ENCODE data around the gene TBC1D5. TPM values are rescaled to one million over a fixed set of nuclear protein-coding genes. Genes with fewer than 3 reads are reported as not detected.

TBC1D5 gene
- total RNA-seq, 1 experiment from 2014 or later = 26.1 TPM

DNA sequence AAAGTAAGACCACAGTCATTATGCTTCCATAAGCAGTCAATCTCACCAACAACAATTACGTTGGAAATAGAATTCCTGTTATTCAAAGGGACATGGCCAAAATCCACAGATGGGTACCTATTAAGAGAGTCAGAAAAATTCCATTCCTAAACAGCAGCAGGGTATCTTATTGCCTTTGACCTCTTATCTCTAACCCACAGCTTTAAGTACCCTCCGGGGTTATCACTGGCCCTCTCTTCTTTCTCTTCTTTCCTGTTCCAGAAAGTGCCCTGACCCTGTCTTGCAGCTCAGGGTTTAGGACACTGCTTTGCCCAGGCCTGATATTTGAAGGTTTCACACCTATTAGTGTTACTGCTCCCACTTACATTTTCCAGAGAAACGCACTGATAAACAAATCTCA is 428.7 kb downstream of the TBC1D5 start (continued):
- TF ChIP-seq, protein P1, sequence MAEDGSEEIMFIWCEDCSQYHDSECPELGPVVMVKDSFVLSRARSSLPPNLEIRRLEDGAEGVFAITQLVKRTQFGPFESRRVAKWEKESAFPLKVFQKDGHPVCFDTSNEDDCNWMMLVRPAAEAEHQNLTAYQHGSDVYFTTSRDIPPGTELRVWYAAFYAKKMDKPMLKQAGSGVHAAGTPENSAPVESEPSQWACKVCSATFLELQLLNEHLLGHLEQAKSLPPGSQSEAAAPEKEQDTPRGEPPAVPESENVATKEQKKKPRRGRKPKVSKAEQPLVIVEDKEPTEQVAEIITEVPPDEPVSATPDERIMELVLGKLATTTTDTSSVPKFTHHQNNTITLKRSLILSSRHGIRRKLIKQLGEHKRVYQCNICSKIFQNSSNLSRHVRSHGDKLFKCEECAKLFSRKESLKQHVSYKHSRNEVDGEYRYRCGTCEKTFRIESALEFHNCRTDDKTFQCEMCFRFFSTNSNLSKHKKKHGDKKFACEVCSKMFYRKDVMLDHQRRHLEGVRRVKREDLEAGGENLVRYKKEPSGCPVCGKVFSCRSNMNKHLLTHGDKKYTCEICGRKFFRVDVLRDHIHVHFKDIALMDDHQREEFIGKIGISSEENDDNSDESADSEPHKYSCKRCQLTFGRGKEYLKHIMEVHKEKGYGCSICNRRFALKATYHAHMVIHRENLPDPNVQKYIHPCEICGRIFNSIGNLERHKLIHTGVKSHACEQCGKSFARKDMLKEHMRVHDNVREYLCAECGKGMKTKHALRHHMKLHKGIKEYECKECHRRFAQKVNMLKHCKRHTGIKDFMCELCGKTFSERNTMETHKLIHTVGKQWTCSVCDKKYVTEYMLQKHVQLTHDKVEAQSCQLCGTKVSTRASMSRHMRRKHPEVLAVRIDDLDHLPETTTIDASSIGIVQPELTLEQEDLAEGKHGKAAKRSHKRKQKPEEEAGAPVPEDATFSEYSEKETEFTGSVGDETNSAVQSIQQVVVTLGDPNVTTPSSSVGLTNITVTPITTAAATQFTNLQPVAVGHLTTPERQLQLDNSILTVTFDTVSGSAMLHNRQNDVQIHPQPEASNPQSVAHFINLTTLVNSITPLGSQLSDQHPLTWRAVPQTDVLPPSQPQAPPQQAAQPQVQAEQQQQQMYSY (CRISPR knock-in tag; IDR thresholded peaks at IDR 0.05) = no peak
- TF ChIP-seq, protein P2, sequence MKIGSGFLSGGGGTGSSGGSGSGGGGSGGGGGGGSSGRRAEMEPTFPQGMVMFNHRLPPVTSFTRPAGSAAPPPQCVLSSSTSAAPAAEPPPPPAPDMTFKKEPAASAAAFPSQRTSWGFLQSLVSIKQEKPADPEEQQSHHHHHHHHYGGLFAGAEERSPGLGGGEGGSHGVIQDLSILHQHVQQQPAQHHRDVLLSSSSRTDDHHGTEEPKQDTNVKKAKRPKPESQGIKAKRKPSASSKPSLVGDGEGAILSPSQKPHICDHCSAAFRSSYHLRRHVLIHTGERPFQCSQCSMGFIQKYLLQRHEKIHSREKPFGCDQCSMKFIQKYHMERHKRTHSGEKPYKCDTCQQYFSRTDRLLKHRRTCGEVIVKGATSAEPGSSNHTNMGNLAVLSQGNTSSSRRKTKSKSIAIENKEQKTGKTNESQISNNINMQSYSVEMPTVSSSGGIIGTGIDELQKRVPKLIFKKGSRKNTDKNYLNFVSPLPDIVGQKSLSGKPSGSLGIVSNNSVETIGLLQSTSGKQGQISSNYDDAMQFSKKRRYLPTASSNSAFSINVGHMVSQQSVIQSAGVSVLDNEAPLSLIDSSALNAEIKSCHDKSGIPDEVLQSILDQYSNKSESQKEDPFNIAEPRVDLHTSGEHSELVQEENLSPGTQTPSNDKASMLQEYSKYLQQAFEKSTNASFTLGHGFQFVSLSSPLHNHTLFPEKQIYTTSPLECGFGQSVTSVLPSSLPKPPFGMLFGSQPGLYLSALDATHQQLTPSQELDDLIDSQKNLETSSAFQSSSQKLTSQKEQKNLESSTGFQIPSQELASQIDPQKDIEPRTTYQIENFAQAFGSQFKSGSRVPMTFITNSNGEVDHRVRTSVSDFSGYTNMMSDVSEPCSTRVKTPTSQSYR (CRISPR knock-in tag; IDR thresholded peaks at IDR 0.05) = no peak

DNA sequence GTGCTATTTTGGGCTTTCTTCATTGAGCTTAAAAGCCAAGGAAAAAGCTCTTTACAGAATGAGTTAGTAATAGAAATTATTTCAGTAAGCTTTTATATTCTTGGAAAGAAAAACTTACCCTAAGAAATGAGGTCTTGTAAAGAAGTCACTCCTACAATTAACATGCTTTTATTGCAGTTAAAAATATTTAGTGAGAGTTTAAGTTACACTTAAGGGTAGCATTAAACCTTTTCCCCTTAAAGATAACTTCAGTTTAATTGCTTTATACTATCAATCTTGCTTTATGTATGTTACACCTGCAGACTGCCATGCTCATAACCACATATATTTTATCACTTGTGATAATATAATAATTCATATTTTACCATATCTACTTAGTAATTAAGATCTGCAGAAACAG is 431.4 kb downstream of the TBC1D5 start:
- ATAC-seq (no peak), DNase-seq (ENCODE audit: low spot score) (no peak)
- ChIA-PET POLR2A (no interaction called here), CTCF (no interaction called here)
- Mint-ChIP-seq H3K9me3 (no peaks in the 10 kb centered on the region), H3K4me3 (no peak overlapping the region), H3K36me3 (no peaks in the 10 kb centered on the region), H3K4me1 (no peaks in the 10 kb centered on the region), H3K27me3 (ENCODE audit: low read depth) (no peaks in the 10 kb centered on the region), H3K27ac (no peak overlapping the region)
- TF ChIP-seq, protein P3, sequence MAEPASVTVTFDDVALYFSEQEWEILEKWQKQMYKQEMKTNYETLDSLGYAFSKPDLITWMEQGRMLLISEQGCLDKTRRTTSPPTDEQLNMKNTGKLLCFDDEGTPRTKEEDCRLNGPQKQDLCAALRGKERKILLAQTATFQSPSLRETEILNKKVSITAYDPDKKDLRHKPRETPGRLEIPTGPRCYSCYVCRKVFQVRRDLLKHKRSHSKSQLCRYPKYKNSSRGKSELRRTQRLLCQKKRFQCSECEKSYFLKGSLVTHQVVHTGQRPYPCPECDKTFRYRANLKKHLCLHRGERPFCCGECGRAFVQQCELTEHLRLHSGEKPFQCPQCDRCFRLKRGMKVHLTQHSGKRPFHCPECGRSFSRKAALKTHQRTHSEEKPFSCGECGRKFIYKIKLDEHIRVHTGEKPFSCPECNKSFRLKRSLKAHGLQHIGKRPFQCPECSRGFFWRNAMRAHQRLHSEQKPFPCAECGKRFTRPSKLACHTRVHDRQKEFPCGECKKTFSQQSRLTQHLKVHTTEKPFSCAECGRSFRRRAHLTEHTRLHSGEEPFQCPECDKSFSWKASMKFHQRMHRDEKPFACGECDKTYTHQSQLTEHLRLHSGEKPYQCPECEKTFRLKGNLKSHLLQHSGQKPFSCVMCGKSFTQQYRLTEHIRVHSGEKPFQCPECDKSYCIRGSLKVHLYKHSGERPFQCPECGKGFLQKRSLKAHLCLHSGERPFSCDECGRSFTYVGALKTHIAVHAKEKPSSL (CRISPR knock-in tag; conservative IDR thresholded peaks at IDR 0.05) = no peak
- TF ChIP-seq MYBL2 (CRISPR knock-in tag; IDR thresholded peaks at IDR 0.05) = no peak
- no peak for TF ChIP-seq ZNF317 (CRISPR knock-in tag; IDR thresholded peaks at IDR 0.05; ENCODE audit: borderline replicate concordance, low read depth)
- no peak for TF ChIP-seq ZNF416 (CRISPR knock-in tag; IDR thresholded peaks at IDR 0.05)
- TF ChIP-seq, protein P4, sequence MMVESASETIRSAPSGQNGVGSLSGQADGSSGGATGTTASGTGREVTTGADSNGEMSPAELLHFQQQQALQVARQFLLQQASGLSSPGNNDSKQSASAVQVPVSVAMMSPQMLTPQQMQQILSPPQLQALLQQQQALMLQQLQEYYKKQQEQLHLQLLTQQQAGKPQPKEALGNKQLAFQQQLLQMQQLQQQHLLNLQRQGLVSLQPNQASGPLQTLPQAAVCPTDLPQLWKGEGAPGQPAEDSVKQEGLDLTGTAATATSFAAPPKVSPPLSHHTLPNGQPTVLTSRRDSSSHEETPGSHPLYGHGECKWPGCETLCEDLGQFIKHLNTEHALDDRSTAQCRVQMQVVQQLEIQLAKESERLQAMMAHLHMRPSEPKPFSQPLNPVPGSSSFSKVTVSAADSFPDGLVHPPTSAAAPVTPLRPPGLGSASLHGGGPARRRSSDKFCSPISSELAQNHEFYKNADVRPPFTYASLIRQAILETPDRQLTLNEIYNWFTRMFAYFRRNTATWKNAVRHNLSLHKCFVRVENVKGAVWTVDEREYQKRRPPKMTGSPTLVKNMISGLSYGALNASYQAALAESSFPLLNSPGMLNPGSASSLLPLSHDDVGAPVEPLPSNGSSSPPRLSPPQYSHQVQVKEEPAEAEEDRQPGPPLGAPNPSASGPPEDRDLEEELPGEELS (CRISPR knock-in tag; IDR thresholded peaks at IDR 0.05) = no peak
- TF ChIP-seq MXD4 (CRISPR knock-in tag; IDR thresholded peaks at IDR 0.05; ENCODE audit: borderline replicate concordance) = no peak
- TF ChIP-seq, protein P5, sequence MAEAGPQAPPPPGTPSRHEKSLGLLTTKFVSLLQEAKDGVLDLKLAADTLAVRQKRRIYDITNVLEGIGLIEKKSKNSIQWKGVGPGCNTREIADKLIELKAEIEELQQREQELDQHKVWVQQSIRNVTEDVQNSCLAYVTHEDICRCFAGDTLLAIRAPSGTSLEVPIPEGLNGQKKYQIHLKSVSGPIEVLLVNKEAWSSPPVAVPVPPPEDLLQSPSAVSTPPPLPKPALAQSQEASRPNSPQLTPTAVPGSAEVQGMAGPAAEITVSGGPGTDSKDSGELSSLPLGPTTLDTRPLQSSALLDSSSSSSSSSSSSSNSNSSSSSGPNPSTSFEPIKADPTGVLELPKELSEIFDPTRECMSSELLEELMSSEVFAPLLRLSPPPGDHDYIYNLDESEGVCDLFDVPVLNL (CRISPR knock-in tag; IDR thresholded peaks at IDR 0.05; ENCODE audit: borderline replicate concordance, low read depth) = no peak
- TF ChIP-seq TEAD1 (CRISPR knock-in tag; IDR thresholded peaks at IDR 0.05) = no peak

DNA sequence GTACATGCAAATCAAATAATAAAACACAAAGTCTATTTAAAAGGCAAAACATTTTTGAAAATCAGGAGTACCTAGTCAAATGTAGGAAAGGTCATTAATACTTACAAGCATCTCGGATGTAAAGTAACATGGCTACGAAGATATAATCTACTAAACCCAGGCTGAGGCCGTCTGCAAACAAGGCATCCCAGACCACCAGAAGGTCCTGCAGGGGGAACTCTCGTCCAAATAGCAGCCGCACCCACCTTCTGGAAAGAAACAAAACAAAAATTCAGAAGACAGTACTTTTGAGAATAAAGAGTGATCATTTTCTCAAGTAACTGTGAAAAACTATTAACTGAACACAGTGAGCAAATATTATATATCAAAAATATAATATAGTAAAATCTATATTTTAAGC is 434.5 kb downstream of the TBC1D5 start:
- H3K9me3 Mint-ChIP-seq = no peaks in the 10 kb centered on the region
- ChIA-PET POLR2A (no interaction called here), CTCF (no interaction called here)
- no peaks in the 10 kb centered on the region for H3K36me3 Mint-ChIP-seq
- DNase-seq (ENCODE audit: low spot score) (peak; percentile 16), ATAC-seq (peak; percentile 65; the same call in 1 of the 2 replicates)
- H3K27ac Mint-ChIP-seq = no peak overlapping the region
- H3K4me3 Mint-ChIP-seq = no peak overlapping the region
- no peaks in the 10 kb centered on the region for H3K27me3 Mint-ChIP-seq (ENCODE audit: low read depth)
- no peaks in the 10 kb centered on the region for H3K4me1 Mint-ChIP-seq
- TF ChIP-seq, protein P6, sequence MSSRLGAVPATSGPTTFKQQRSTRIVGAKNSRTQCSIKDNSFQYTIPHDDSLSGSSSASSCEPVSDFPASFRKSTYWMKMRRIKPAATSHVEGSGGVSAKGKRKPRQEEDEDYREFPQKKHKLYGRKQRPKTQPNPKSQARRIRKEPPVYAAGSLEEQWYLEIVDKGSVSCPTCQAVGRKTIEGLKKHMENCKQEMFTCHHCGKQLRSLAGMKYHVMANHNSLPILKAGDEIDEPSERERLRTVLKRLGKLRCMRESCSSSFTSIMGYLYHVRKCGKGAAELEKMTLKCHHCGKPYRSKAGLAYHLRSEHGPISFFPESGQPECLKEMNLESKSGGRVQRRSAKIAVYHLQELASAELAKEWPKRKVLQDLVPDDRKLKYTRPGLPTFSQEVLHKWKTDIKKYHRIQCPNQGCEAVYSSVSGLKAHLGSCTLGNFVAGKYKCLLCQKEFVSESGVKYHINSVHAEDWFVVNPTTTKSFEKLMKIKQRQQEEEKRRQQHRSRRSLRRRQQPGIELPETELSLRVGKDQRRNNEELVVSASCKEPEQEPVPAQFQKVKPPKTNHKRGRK (CRISPR knock-in tag; IDR thresholded peaks at IDR 0.05; ENCODE audit: borderline replicate concordance) = no peak
- TF ChIP-seq ZNF263 (CRISPR knock-in tag; IDR thresholded peaks at IDR 0.05; ENCODE audit: low read depth) (no peak), MXD4 (CRISPR knock-in tag; IDR thresholded peaks at IDR 0.05; ENCODE audit: borderline replicate concordance) (no peak), ATF1 (CRISPR knock-in tag; IDR thresholded peaks at IDR 0.05) (no peak), EMX1 (CRISPR knock-in tag; IDR thresholded peaks at IDR 0.05) (no peak), CBFB (CRISPR knock-in tag; IDR thresholded peaks at IDR 0.05; ENCODE audit: low read depth) (no peak), TEAD4 (CRISPR knock-in tag; IDR thresholded peaks at IDR 0.05) (no peak)
- TF ChIP-seq, protein P7, sequence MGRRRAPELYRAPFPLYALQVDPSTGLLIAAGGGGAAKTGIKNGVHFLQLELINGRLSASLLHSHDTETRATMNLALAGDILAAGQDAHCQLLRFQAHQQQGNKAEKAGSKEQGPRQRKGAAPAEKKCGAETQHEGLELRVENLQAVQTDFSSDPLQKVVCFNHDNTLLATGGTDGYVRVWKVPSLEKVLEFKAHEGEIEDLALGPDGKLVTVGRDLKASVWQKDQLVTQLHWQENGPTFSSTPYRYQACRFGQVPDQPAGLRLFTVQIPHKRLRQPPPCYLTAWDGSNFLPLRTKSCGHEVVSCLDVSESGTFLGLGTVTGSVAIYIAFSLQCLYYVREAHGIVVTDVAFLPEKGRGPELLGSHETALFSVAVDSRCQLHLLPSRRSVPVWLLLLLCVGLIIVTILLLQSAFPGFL (CRISPR knock-in tag; IDR thresholded peaks at IDR 0.05; ENCODE audit: borderline replicate concordance) = no peak

All from WTC11 (cell line).